Gastrocnemius medialis (tissue), 4 donors: ENCODE measurements around the gene PHF12. TPM values are rescaled to one million over a fixed set of nuclear protein-coding genes. Genes with fewer than 3 reads are reported as not detected.

Experiments used
- ATAC-seq, 2 donors: fragments of 150-250 bp; one replicate each; pipeline ENCODE4 v1.9.1; 2016
- DNase-seq, 2 donors: peaks; one replicate each; pipeline ENCODE4 v3.0.0-alpha.2; 2019
- H3K27ac ChIP-seq, 4 donors: fragments of 200-600 bp; sonication (generic); 1 replicate in 1 of 4; 2 replicates in 3 of 4; pipeline ENCODE4 v1.5.1; 2016 to 2018; ENCODE audit warnings: mild to moderate bottlenecking in 2 of 4, moderate library complexity in 1 of 4
- H3K27me3 ChIP-seq, 3 donors: fragments of 200-600 bp; sonication (generic) in 2 of 3; 1 replicate in 1 of 3; 2 replicates in 2 of 3; pipeline versions ENCODE4 v1.5.1 to v1.6.0; 2016 to 2019; ENCODE audit warnings: mild to moderate bottlenecking in 1 of 3, moderate library complexity in 1 of 3
- H3K36me3 ChIP-seq, 2 donors: fragments of 200-600 bp; sonication (generic) in 1 of 2; one replicate each; pipeline ENCODE4 v1.5.1; 2017 to 2018
- H3K4me1 ChIP-seq, 2 donors: fragments of 200-600 bp; sonication (generic) in 1 of 2; one replicate each; pipeline ENCODE4 v1.5.1; 2016 to 2017; ENCODE audit warnings: mild to moderate bottlenecking in 2 of 2
- H3K4me3 ChIP-seq, 4 donors: fragments of 200-600 bp; sonication (generic) in 3 of 4; 1 replicate in 1 of 4; 2 replicates in 3 of 4; pipeline ENCODE4 v1.5.1; 2016 to 2019; ENCODE audit warnings: mild to moderate bottlenecking in 2 of 4
- H3K9me3 ChIP-seq, 3 donors: fragments of 200-600 bp; sonication (generic) in 2 of 3; 1 replicate in 1 of 3; 2 replicates in 2 of 3; pipeline ENCODE4 v1.5.1; 2016 to 2019
- CTCF ChIP-seq, 5 experiments: fragments of 450-650 bp in 3 of 5; fragments of 200-600 bp in 2 of 5; sonication (generic) in 2 of 5; IDR thresholded peaks in 4 of 5; conservative IDR thresholded peaks in 1 of 5; 1 replicate in 4 of 5; 2 replicates in 1 of 5; pipeline ENCODE4 v1.5.1; 2016 to 2019; ENCODE audit warnings: antibody characterized with exemption in 5 of 5, mild to moderate bottlenecking in 3 of 5, moderate library complexity in 3 of 5
- POLR2A ChIP-seq, 2 donors: fragments of 450-650 bp; IDR thresholded peaks; one replicate each; pipeline ENCODE4 v1.6.1; 2017; ENCODE audit warnings: antibody characterized with exemption in 2 of 2, mild to moderate bottlenecking in 2 of 2, moderate library complexity in 2 of 2
- in situ Hi-C, 4 donors: fragments of 200-750 bp; cut with MboI; loops; one replicate each; pipeline versions ENCODE4 v1.15.0 to v1.8.0; 2017; ENCODE audit warnings: low sequenced_read_pairs in 4 of 4
- intact Hi-C: fragments of 100-400 bp; cut with DNase I; formaldehyde crosslinking; loops from one replicate; pipeline ENCODE4 v1.15.1; 2023; ENCODE audit warnings: low total_unique reads
- total RNA-seq, 4 donors: library from RNA; depleted of rRNA; stranded (reverse); fragments of >200 nt; gene quantifications; one replicate each; pipeline versions ENCODE4 v1.1.0 to v1.2.3, GENCODE V29; 2016

PHF12 gene
- total RNA-seq, 4 donors from 2014 or later: 22.1 to 37.3 (median 24.2) TPM

GRCh38 chr17:28928061-28928460 is 23.3 kb downstream of the PHF12 start:
- H3K36me3 ChIP-seq: peaks cover 0 to 14% of the 10 kb centered on the region in 2 donors
- ATAC-seq (no peak), DNase-seq (no peak)
- peaks cover 27% of the 10 kb centered on the region in 2 donors for H3K4me1 ChIP-seq
- H3K9me3 ChIP-seq: no peaks in the 10 kb centered on the region
- intact Hi-C loops (no loop called here), in situ Hi-C loops (no loop called here)
- no peaks in the 10 kb centered on the region for H3K27me3 ChIP-seq
- no peak overlapping the region for H3K27ac ChIP-seq
- no peak overlapping the region for H3K4me3 ChIP-seq
- no peak for TF ChIP-seq CTCF (IDR thresholded peaks at IDR 0.05 in 4 of 5, conservative IDR thresholded peaks at IDR 0.05 in 1 of 5)
- TF ChIP-seq POLR2A (IDR thresholded peaks at IDR 0.05): no peak

- no peak overlapping the region for H3K4me3 ChIP-seq
- peak overlapping the region; percentile 50 to 70 (median 59) for H3K27ac ChIP-seq
- H3K27me3 ChIP-seq: no peaks in the 10 kb centered on the region
- peaks cover 0 to 27% of the 10 kb centered on the region in 2 donors for H3K36me3 ChIP-seq
- no peak for ATAC-seq
- TF ChIP-seq POLR2A (IDR thresholded peaks at IDR 0.05) (no peak), CTCF (IDR thresholded peaks at IDR 0.05 in 4 of 5, conservative IDR thresholded peaks at IDR 0.05 in 1 of 5) (no peak)
- in situ Hi-C loops (no loop called here), intact Hi-C loops (no loop called here)
- H3K4me1 ChIP-seq: peaks cover 21 to 24% of the 10 kb centered on the region in 2 donors
- no peaks in the 10 kb centered on the region for H3K9me3 ChIP-seq
- no peak for DNase-seq
Observed at GRCh38 chr17:28926786-28927185, 24.5 kb downstream of the PHF12 start.

- in situ Hi-C loops (no loop called here), intact Hi-C loops (no loop called here)
Observed at GRCh38 chr17:28926366-28926765, 25.0 kb downstream of the PHF12 start.

GRCh38 chr17:28925912-28926365 is 25.4 kb downstream of the PHF12 start:
- Histone ChIP-seq H3K36me3 (peaks cover 0 to 35% of the 10 kb centered on the region in 2 donors), H3K4me3 (no peak overlapping the region), H3K9me3 (no peaks in the 10 kb centered on the region), H3K27me3 (no peaks in the 10 kb centered on the region), H3K27ac (peak overlapping the region; percentile 50 to 70 (median 59)), H3K4me1 (peaks cover 17 to 18% of the 10 kb centered on the region in 2 donors)
- intact Hi-C loops: no loop called here
- DNase-seq (no peak), ATAC-seq (peak in 1 of 2 donors; percentile 20)
- in situ Hi-C loops: no loop called here
- peak in 1 of 2 donors; percentile 6 for TF ChIP-seq POLR2A (IDR thresholded peaks at IDR 0.05)
- TF ChIP-seq CTCF (IDR thresholded peaks at IDR 0.05 in 4 of 5, conservative IDR thresholded peaks at IDR 0.05 in 1 of 5): no peak

More at GRCh38 chr17:28926366-28926765, 25.0 kb downstream of the PHF12 start:
- ATAC-seq (no peak), DNase-seq (no peak)
- Histone ChIP-seq H3K4me1 (peaks cover 20 to 21% of the 10 kb centered on the region in 2 donors), H3K4me3 (no peak overlapping the region), H3K36me3 (peaks cover 0 to 31% of the 10 kb centered on the region in 2 donors), H3K27ac (peak overlapping the region; percentile 50 to 70 (median 59)), H3K27me3 (no peaks in the 10 kb centered on the region), H3K9me3 (no peaks in the 10 kb centered on the region)
- TF ChIP-seq CTCF (IDR thresholded peaks at IDR 0.05 in 4 of 5, conservative IDR thresholded peaks at IDR 0.05 in 1 of 5): no peak
- peak in 1 of 2 donors; percentile 2 for TF ChIP-seq POLR2A (IDR thresholded peaks at IDR 0.05)

GRCh38 chr17:28920201-28920600 is 31.1 kb downstream of the PHF12 start:
- no peak for TF ChIP-seq POLR2A (IDR thresholded peaks at IDR 0.05)
- no peak for TF ChIP-seq CTCF (IDR thresholded peaks at IDR 0.05 in 4 of 5, conservative IDR thresholded peaks at IDR 0.05 in 1 of 5)
- peaks cover 5 to 89% of the 10 kb centered on the region in 2 donors for H3K36me3 ChIP-seq
- no peak overlapping the region for H3K27ac ChIP-seq
- no peaks in the 10 kb centered on the region for H3K9me3 ChIP-seq
- ATAC-seq (no peak), DNase-seq (no peak)
- in situ Hi-C loops: no loop called here
- H3K4me3 ChIP-seq: no peak overlapping the region
- H3K27me3 ChIP-seq: no peaks in the 10 kb centered on the region
- intact Hi-C loops: no loop called here
- peaks cover 0 to 15% of the 10 kb centered on the region in 2 donors for H3K4me1 ChIP-seq
